Panc1 (cell line): ENCODE measurements around the gene C9orf43. TPM values are rescaled to one million over a fixed set of nuclear protein-coding genes. Genes with fewer than 3 reads are reported as not detected.

Experiments used
- ATAC-seq: fragments of 200-7000 bp; cut with Tn5 transposase; 2 replicates; pipeline ENCODE4 v1.9.1; 2020; ENCODE audit warnings: mild to moderate bottlenecking, moderate library complexity
- BruUV-seq: library from RNA; stranded (reverse); fragments of 400-500 nt; replicated peaks from 2 replicates; lab custom pipeline; 2021; lab: Mats Ljungman, UMichigan
- CTCF ChIA-PET: fragments of 300-600 bp; sonication (Branson Sonifier 250); formaldehyde crosslinking; loops from one replicate; lab custom pipeline; 2022; ENCODE audit warnings: antibody characterized with exemption; lab: Charles Lee
- POLR2A ChIA-PET: fragments of 300-600 bp; sonication (Branson Sonifier 250); formaldehyde crosslinking; loops from one replicate; lab custom pipeline; 2022; ENCODE audit warnings: antibody characterized with exemption; lab: Charles Lee
- DNase-seq: peaks from one replicate; pipeline ENCODE4 v3.0.0-alpha.2; 2010; ENCODE audit warnings: low read depth, low spot score
- H3K27ac ChIP-seq: 2 replicates; pipeline ENCODE4 v1.5.1; 2011; ENCODE audit warnings: mild to moderate bottlenecking, low read length, inconsistent platforms
- H3K27me3 ChIP-seq: fragments of 200-500 bp; sonication (Bioruptor generic); 2 replicates; pipeline ENCODE4 v1.6.0; 2014; ENCODE audit warnings: low read length, inconsistent platforms; ENCODE audit not compliant: control insufficient read depth, insufficient read depth
- H3K36me3 ChIP-seq: fragments of 200-500 bp; sonication (Bioruptor generic); 2 replicates; pipeline ENCODE4 v1.5.1; 2014; ENCODE audit warnings: inconsistent platforms, mild to moderate bottlenecking, low read length, moderate library complexity; ENCODE audit not compliant: control insufficient read depth, insufficient read depth
- H3K4me1 ChIP-seq: 2 replicates; pipeline ENCODE4 v1.5.1; 2011; ENCODE audit warnings: inconsistent platforms, mild to moderate bottlenecking, low read length, moderate library complexity; ENCODE audit not compliant: control insufficient read depth, insufficient read depth
- H3K4me3 ChIP-seq, 2 experiments: 2 replicates each; pipeline ENCODE4 v1.5.1; 2011 to 2012; ENCODE audit warnings: low read depth in 2 of 2, low read length in 2 of 2, mild to moderate bottlenecking in 2 of 2, inconsistent platforms in 1 of 2, moderate library complexity in 1 of 2
- H3K9me3 ChIP-seq: fragments of 200-500 bp; sonication (Bioruptor generic); 2 replicates; pipeline ENCODE4 v1.5.1; 2014; ENCODE audit warnings: low read depth, mild to moderate bottlenecking, inconsistent platforms, low read length, moderate library complexity; ENCODE audit not compliant: control insufficient read depth, insufficient read depth
- CTCF ChIP-seq: fragments of 450-650 bp; IDR thresholded peaks from 2 replicates; pipeline ENCODE4 v1.5.1; 2017; ENCODE audit warnings: mild to moderate bottlenecking
- POLR2AphosphoS5 ChIP-seq: IDR thresholded peaks from 2 replicates; pipeline ENCODE4 v1.6.1; 2012; ENCODE audit warnings: mild to moderate bottlenecking, low read depth, low read length, moderate library complexity
- REST ChIP-seq, 2 experiments: IDR thresholded peaks; 2 replicates each; pipeline ENCODE4 v1.6.1; 2011 to 2012; ENCODE audit warnings: low read depth in 2 of 2, control low read depth in 1 of 2, low read length in 1 of 2, mild to moderate bottlenecking in 1 of 2, moderate library complexity in 1 of 2; ENCODE audit not compliant: insufficient read depth in 1 of 2
- SIN3A ChIP-seq: IDR thresholded peaks from 2 replicates; pipeline ENCODE4 v1.6.1; 2012; ENCODE audit warnings: low read depth, mild to moderate bottlenecking, low read length, moderate library complexity, borderline replicate concordance; ENCODE audit not compliant: insufficient read depth
- TCF7L2 ChIP-seq: IDR thresholded peaks from 2 replicates; pipeline ENCODE4 v1.6.1; 2011; ENCODE audit warnings: mild to moderate bottlenecking, low read depth, low read length, inconsistent platforms
- in situ Hi-C: cut with HindIII; loops from 2 replicates; pipeline ENCODE4 v1.10.0; 2016; ENCODE audit warnings: low sequenced_read_pairs, low pct_unique_long_range_greater_than_20kb
- intact Hi-C: fragments of 100-400 bp; cut with micrococcal nuclease; formaldehyde crosslinking; loops from one replicate; pipeline ENCODE4 v1.10.0; 2022; ENCODE audit not compliant: unreplicated experiment
- total RNA-seq: library from RNA; stranded (reverse); gene quantifications from one replicate; pipeline ENCODE4 v1.2.1, GENCODE V29; 2021; ENCODE audit not compliant: unreplicated experiment

The C9orf43 gene
- total RNA-seq, 1 experiment from 2014 or later: 1.2 TPM

GRCh38 chr9:113395000-113395861 is 15.3 kb upstream of the C9orf43 start:
- no peaks in the 10 kb centered on the region for H3K4me1 ChIP-seq
- H3K9me3 ChIP-seq: no peaks in the 10 kb centered on the region
- H3K36me3 ChIP-seq: no peaks in the 10 kb centered on the region
- no peak for TF ChIP-seq TCF7L2
- no peak for TF ChIP-seq SIN3A
- TF ChIP-seq CTCF: no peak
- TF ChIP-seq REST (IDR thresholded peaks at IDR 0.05; ENCODE audit: insufficient read depth in 1 of 2, low read depth in 2 of 2, low read length in 1 of 2): no peak
- no peak for TF ChIP-seq POLR2AphosphoS5
- H3K27me3 ChIP-seq: no peaks in the 10 kb centered on the region
- no TSS peak for BruUV-seq
- POLR2A ChIA-PET: interaction anchor here (0.6 kb wide), 1 partner anchor 217 kb away, joined by 3 read pairs; no protein-coding TSS in a partner anchor
- no peak for ATAC-seq
- DNase-seq: no peak
- CTCF ChIA-PET: no interaction called here
- intact Hi-C loops: no loop called here
- H3K4me3 ChIP-seq: no peak overlapping the region
- in situ Hi-C loops: no loop called here
- H3K27ac ChIP-seq: no peak overlapping the region

- in situ Hi-C loops: no loop called here
- ATAC-seq: no peak
- Histone ChIP-seq H3K4me3 (no peak overlapping the region), H3K27me3 (no peaks in the 10 kb centered on the region), H3K9me3 (no peaks in the 10 kb centered on the region), H3K4me1 (no peaks in the 10 kb centered on the region), H3K36me3 (no peaks in the 10 kb centered on the region; the same call in 1 of the 2 replicates), H3K27ac (no peak overlapping the region)
- ChIA-PET POLR2A (no interaction called here), CTCF (interaction anchor here (0.6 kb wide), 1 partner anchor 42 kb away, joined by 3 read pairs; no protein-coding TSS in a partner anchor)
- TF ChIP-seq TCF7L2: no peak
- no peak for TF ChIP-seq REST (IDR thresholded peaks at IDR 0.05; ENCODE audit: insufficient read depth in 1 of 2, low read depth in 2 of 2, low read length in 1 of 2)
- TF ChIP-seq CTCF: no peak
- TF ChIP-seq POLR2AphosphoS5: no peak
- TF ChIP-seq SIN3A: no peak
- intact Hi-C loops: no loop called here
- BruUV-seq: no TSS peak
- no peak for DNase-seq
These were observed 13.3 kb upstream of the C9orf43 start for GRCh38 chr9:113397203-113397631.
